T follicular helper cell (primary cell): ENCODE results near the gene VPS41.
"Not testable (repeated sequence)": the region's sequence is repeated elsewhere in the genome, so short reads cannot be mapped to it uniquely, and the experiment has no call there.

Source experiments
- DNase-seq: peaks from one replicate; pipeline ENCODE4 v3.0.0-alpha.2; 2020; ENCODE audit warnings: low read depth

The VPS41 gene

GRCh38 chr7:38854947-38855346 is 54.0 kb downstream of the VPS41 start:
- not testable (repeated sequence) for DNase-seq

GRCh38 chr7:38851321-38851720 is 57.7 kb downstream of the VPS41 start:
- DNase-seq, result no peak

- no peak for DNase-seq
Measured at GRCh38 chr7:38846280-38846679, 62.7 kb downstream of the VPS41 start.

GRCh38 chr7:38844952-38845563 is 63.9 kb downstream of the VPS41 start:
- no peak for DNase-seq

GRCh38 chr7:38842746-38843145 is 66.2 kb downstream of the VPS41 start:
- DNase-seq, result no peak

GRCh38 chr7:38840736-38841460 is 68.1 kb downstream of the VPS41 start:
- no peak for DNase-seq

GRCh38 chr7:38839851-38840250 is 69.1 kb downstream of the VPS41 start:
- no peak for DNase-seq

GRCh38 chr7:38838725-38839385 is 70.1 kb downstream of the VPS41 start:
- DNase-seq, result no peak

GRCh38 chr7:38834357-38834756 is 74.6 kb downstream of the VPS41 start:
- no peak for DNase-seq

GRCh38 chr7:38833329-38833728 is 75.7 kb downstream of the VPS41 start:
- no peak for DNase-seq

- DNase-seq, result no peak
Measured at GRCh38 chr7:38831259-38831996, 77.6 kb downstream of the VPS41 start.

- DNase-seq, result no peak
Measured at GRCh38 chr7:38830826-38831225, 78.2 kb downstream of the VPS41 start.

- no peak for DNase-seq
Measured at GRCh38 chr7:38829488-38830165, 79.4 kb downstream of the VPS41 start.

GRCh38 chr7:38828026-38828425 is 81.0 kb downstream of the VPS41 start:
- no peak for DNase-seq

- DNase-seq, result no peak
Measured at GRCh38 chr7:38825721-38826440, 83.1 kb downstream of the VPS41 start.

- no peak for DNase-seq
Measured at GRCh38 chr7:38824948-38825347, 84.0 kb downstream of the VPS41 start.

GRCh38 chr7:38822549-38822948 is 86.4 kb downstream of the VPS41 start:
- DNase-seq, result no peak

- no peak for DNase-seq
Measured at GRCh38 chr7:38820571-38820970, 88.4 kb downstream of the VPS41 start.

- no peak for DNase-seq
Measured at GRCh38 chr7:38819463-38819862, 89.5 kb downstream of the VPS41 start.

- DNase-seq, result no peak
Measured at GRCh38 chr7:38817526-38817925, 91.5 kb downstream of the VPS41 start.

GRCh38 chr7:38813768-38814167 is 95.2 kb downstream of the VPS41 start:
- no peak for DNase-seq
